ENCODE data around the gene COX4I1.

DNA sequence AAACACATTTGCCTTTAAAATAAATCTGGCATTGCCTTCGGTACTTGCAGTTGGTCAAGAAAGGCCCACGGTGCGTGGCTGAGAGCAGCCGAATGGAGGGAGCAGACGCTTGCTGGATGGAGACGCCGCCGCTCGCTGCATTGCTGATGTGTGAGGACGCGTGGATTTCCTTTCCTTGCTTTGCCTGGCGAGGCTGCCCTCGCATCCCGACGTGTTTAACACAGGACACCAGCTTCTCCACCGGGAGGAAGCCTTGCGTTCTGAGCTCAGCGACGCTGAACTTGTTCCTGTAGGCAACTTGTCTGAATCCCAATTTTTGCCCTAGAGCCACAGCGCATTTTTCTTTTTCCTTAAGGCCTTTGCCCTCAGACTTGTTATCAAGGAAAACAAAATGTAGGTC lies 45.8 kb downstream of the COX4I1 start:
- TF ChIP-seq, protein P1, sequence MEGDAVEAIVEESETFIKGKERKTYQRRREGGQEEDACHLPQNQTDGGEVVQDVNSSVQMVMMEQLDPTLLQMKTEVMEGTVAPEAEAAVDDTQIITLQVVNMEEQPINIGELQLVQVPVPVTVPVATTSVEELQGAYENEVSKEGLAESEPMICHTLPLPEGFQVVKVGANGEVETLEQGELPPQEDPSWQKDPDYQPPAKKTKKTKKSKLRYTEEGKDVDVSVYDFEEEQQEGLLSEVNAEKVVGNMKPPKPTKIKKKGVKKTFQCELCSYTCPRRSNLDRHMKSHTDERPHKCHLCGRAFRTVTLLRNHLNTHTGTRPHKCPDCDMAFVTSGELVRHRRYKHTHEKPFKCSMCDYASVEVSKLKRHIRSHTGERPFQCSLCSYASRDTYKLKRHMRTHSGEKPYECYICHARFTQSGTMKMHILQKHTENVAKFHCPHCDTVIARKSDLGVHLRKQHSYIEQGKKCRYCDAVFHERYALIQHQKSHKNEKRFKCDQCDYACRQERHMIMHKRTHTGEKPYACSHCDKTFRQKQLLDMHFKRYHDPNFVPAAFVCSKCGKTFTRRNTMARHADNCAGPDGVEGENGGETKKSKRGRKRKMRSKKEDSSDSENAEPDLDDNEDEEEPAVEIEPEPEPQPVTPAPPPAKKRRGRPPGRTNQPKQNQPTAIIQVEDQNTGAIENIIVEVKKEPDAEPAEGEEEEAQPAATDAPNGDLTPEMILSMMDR (IDR thresholded peaks at IDR 0.05), result no peak
- TF ChIP-seq EZH2 (IDR thresholded peaks at IDR 0.05; ENCODE audit: borderline replicate concordance, insufficient read depth, low read depth, low read length, poor library complexity, severe bottlenecking), result no peak

Data from B cell (primary cell).